Neutrophil (primary cell): ENCODE results near the gene CAPN1.

Experiments
- H3K27ac ChIP-seq: fragments of 200-600 bp; sonication (generic); 2 replicates; pipeline ENCODE4 v1.5.1; 2016; ENCODE audit warnings: mild to moderate bottlenecking, moderate library complexity
- H3K27me3 ChIP-seq: fragments of 200-600 bp; sonication (generic); 2 replicates; pipeline ENCODE4 v1.6.0; 2016; ENCODE audit warnings: mild to moderate bottlenecking
- H3K36me3 ChIP-seq: fragments of 200-600 bp; sonication (generic); 2 replicates; pipeline ENCODE4 v1.5.1; 2017
- H3K4me1 ChIP-seq, 2 experiments: fragments of 200-600 bp in 1 of 2; sonication (generic) in 1 of 2; 1 replicate in 1 of 2; 2 replicates in 1 of 2; pipeline versions ENCODE4 v1.5.1 to v1.6.1; 2013 to 2016; ENCODE audit warnings: low read depth in 1 of 2, low read length in 1 of 2, mild to moderate bottlenecking in 1 of 2, moderate library complexity in 1 of 2; ENCODE audit not compliant: control insufficient read depth in 1 of 2, insufficient read depth in 1 of 2
- H3K4me3 ChIP-seq, 2 experiments: fragments of 200-600 bp in 1 of 2; sonication (generic) in 1 of 2; 1 replicate in 1 of 2; 2 replicates in 1 of 2; pipeline ENCODE4 v1.5.1; 2013 to 2016; ENCODE audit warnings: low read depth in 1 of 2, low read length in 1 of 2, mild to moderate bottlenecking in 1 of 2, moderate library complexity in 1 of 2
- H3K9me3 ChIP-seq: fragments of 200-600 bp; sonication (generic); 2 replicates; pipeline ENCODE4 v1.5.1; 2016
- CTCF ChIP-seq: fragments of 200-600 bp; sonication (generic); IDR thresholded peaks from 2 replicates; pipeline ENCODE4 v1.5.1; 2016; ENCODE audit warnings: antibody characterized with exemption

The CAPN1 gene

GRCh38 chr11:65181569-65182257 lies at the start of gene CAPN1:
TSS of gene CAPN1 (plus strand) at chr11:65181928. CDS start at chr11:65182702, 774 bp downstream.
- H3K27ac ChIP-seq, result peak within 1 kb of the TSS; percentile 88
- no peaks in the 10 kb centered on the region for H3K27me3 ChIP-seq
- peaks cover 36% of the 10 kb centered on the region for H3K36me3 ChIP-seq
- peaks cover 22 to 26% of the 10 kb centered on the region in 2 experiments for H3K4me1 ChIP-seq
- H3K9me3 ChIP-seq, result no peaks in the 10 kb centered on the region
- peak within 1 kb of the TSS; percentile 85 for H3K4me3 ChIP-seq
- TF ChIP-seq CTCF, result no peak

GRCh38 chr11:65132238-65132987 lies 49.3 kb upstream of the CAPN1 start:
- Histone ChIP-seq H3K4me3 (peak overlapping the region in 1 of 2 experiments; percentile 90), H3K36me3 (peaks cover 54% of the 10 kb centered on the region), H3K27me3 (no peaks in the 10 kb centered on the region), H3K4me1 (peaks cover 34 to 38% of the 10 kb centered on the region in 2 experiments), H3K9me3 (no peaks in the 10 kb centered on the region), H3K27ac (peak overlapping the region; percentile 95)
- no peak for TF ChIP-seq CTCF

GRCh38 chr11:65132988-65133700 lies 48.6 kb upstream of the CAPN1 start:
- Histone ChIP-seq H3K4me3 (peak overlapping the region; percentile 74 to 90), H3K9me3 (no peaks in the 10 kb centered on the region), H3K27me3 (no peaks in the 10 kb centered on the region), H3K36me3 (peaks cover 47% of the 10 kb centered on the region), H3K27ac (peak overlapping the region; percentile 95), H3K4me1 (peaks cover 34 to 38% of the 10 kb centered on the region in 2 experiments)
- no peak for TF ChIP-seq CTCF

- H3K4me1 ChIP-seq, result peaks cover 34 to 38% of the 10 kb centered on the region in 2 experiments
- H3K9me3 ChIP-seq, result no peaks in the 10 kb centered on the region
- peaks cover 41% of the 10 kb centered on the region for H3K36me3 ChIP-seq
- H3K27me3 ChIP-seq, result no peaks in the 10 kb centered on the region
- H3K4me3 ChIP-seq, result peak overlapping the region; percentile 74 to 90
- TF ChIP-seq CTCF, result no peak
- peak overlapping the region; percentile 95 for H3K27ac ChIP-seq
Observed at GRCh38 chr11:65133724-65134123, 48.0 kb upstream of the CAPN1 start.

GRCh38 chr11:65134240-65134951 lies 47.3 kb upstream of the CAPN1 start, which contains the start of gene SYVN1:
TSS of gene SYVN1 (minus strand) at chr11:65134519. CDS start at chr11:65133601, 918 bp downstream.
- H3K27ac ChIP-seq, result peak within 1 kb of the TSS; percentile 95
- peaks cover 34 to 38% of the 10 kb centered on the region in 2 experiments for H3K4me1 ChIP-seq
- H3K4me3 ChIP-seq, result peak within 1 kb of the TSS; percentile 74 to 90
- H3K36me3 ChIP-seq, result peaks cover 34% of the 10 kb centered on the region
- no peaks in the 10 kb centered on the region for H3K9me3 ChIP-seq
- H3K27me3 ChIP-seq, result no peaks in the 10 kb centered on the region
- TF ChIP-seq CTCF, result peak; percentile 14
